ENCODE measurements around the gene DNAAF1.
A peak's percentile ranks its signal among the peaks of the same experiment; 100 is the strongest.

The DNAAF1 gene

DNA sequence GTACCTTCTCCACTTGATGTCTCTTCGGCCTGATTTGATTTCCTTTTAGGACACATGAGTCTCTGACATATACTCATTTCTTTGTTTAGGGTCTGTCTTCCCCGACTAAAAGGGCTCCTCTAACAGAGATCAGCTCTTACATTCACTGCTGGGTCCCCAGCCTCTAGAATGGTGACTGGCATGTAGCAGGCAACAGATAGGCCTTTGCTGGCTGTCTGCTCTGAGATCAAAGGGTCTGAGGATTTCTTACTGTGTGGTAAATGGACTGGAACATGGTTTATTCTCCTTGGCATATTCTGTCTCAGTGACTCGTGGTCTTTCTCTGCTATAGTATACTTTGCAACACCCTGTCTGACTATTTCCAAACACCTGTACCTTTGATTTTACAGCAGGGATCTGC lies 16.7 kb downstream of the DNAAF1 start:
- no peak for DNase-seq

DNA sequence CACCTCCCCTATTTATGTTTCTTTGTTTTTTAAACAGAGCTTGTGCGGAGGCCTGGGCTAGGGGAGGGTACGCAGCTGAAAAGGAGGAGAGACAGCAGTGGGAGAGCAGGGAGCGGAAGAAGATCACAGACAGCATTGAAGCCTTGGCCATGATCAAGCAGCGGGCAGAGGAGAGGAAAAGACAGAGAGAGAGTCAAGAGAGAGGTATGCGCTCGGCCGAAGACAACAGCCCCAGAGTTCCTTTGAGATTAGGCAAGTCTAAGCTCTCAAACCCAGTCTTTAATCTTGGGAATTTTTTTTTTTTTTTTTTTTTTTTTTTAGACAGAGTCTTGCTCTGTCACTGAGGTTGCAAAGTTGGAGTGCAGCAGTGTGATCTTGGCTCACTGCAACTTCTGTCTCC lies 20.6 kb downstream of the DNAAF1 start:
- DNase-seq, result peak; percentile 34

DNA sequence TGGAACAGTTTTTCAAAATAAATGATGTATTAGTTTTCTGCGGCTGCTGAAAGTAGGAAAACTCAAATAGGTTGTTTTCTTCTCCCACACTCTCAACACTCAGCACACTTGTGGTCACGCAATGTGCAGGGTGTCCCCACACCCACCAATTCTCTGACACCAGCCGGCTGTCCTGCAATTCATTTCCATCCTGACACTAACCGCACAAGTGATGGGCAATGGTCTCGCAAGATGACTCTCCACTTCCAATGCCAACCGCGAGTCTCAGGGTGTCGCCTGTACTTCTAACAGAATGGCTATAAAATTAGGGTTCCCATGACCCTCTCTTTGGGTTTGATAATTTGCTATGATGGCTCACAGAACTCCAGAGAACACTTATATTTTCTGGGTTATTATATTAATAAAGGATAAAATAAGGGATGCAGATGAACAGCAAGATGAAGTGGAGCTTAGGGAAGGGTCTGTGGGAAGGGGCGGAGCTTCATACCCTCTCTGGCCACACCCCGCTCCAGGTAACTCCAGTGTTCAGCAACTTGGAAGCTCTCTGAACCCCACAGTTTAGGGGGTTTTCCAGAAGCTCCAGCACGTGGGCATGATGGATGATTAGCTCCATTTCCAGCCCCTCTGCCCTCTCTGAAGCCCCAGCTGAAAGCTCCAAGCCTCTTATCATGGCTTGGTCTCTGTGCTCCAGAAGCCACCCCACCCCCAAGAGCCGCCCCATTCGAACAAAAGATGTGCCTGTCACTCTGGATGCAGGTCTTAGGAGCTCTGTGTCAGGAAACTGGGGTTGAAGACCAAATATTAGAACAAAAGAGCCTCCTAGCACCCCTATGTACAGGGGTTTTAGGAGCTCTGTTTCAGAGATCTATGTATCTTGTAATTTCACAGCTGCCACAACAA lies 21.9 kb downstream of the DNAAF1 start:
- peak; percentile 22 for DNase-seq

DNA sequence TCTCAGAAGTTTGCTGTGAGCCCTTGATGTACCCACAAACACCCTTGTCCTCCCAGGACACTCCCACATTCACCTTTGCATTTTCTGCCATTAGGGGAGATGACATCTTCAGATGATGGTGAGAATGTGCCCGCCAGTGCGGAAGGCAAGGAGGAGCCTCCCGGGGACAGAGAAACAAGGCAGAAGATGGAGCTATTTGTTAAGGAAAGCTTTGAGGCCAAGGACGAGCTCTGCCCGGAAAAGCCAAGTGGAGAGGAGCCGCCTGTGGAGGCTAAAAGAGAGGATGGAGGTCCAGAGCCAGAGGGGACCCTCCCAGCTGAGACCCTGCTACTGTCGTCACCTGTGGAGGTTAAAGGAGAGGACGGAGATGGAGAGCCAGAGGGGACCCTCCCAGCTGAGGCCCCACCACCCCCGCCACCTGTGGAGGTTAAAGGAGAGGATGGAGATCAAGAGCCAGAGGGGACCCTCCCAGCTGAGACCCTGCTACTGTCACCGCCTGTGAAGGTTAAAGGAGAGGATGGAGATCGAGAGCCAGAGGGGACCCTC lies 24.7 kb downstream of the DNAAF1 start:
- DNase-seq, result peak; percentile 50

DNA sequence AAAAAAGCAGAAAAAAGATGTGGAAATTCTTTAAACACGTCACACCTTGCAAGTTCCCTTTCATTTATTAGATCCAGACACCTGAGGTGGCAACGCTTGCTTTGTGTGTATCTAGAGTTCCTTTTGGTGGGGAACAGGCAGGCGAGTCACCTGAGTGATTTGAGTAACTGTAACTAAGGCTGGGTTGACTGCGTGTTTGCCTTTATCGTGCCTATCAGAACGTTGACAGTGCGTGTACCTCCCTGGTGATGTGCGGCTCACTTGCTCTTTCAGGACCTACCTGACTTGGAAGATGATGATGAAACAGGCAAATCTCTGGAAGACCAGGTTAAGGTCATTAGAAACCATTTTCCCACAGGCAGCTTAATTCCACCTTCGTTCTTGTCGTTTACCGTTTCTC lies 29.3 kb downstream of the DNAAF1 start:
- no peak for DNase-seq

DNA sequence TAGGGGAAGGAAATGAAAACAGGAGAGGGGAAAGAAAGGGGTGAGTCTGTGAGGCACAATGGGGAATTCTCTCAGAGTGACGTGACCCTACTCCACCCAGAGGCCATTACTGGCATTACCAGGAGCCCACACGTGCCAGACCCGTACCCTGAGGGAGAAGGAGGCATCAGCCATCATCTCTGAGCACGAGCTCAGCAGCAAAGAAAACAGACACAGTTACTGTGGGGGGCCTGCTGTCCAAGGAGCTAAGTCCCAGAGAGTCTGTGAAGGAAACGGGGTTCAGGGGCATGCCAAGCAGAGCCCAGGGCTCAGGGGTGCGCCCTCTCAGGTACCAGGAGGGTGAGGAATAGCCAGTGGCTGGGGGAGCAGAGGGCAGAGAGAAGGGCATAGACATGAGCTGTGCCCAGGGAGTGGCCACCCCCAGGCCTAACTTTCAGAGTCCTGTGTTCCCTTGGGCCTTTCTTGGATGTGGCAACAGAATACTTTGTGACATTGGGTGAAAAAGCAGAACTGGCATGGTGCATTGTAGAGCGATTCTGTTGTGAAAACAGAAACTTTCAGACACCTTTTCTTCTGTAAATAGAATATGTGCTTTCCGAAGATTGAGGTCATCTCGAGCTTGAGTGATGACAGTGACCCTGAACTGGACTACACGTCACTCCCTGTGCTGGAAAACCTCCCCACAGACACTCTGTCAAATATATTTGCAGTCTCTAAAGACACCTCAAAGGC lies 30.4 kb downstream of the DNAAF1 start:
- peak; percentile 88 for DNase-seq

DNA sequence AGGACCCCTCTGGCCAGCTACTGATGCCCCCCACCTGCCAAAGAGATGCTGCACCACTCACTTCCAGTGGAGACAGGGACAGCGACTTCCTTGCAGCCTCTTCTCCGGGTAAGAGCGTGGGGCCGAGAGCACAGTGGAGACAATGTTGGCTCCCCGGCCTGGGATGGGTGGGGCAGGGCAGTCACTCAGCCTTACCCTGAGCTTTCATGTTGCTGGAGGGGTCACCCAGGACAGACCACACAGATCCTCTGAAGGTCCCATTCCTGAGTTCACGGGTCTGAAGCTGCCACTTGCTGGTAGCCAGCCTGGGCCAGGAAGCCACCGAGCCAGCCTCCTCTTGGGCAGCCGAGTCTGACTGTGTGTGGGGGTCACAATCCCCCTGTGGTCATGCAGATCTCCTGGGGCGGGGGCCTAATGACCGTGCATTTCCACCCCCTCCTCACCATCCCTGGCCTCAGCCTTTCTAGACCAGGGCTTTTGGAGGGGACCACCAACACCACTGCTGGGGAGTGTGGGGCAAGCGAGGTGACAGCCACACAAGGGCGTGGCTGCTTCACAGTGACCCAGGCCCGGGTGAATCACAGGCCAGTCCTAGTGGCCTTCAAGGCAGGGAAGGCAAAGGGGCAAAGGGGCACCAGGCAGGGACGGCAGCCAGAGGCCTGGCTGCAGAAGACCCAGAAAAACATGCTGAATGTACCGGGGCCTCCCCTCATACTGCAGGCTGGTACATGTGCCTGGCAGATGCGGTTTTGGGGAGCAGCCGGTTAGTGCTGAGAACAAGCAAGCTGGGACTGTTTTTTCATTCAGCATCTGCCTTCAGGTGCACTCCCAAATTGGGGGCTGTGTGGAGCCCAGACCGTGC lies 31.3 kb downstream of the DNAAF1 start:
- DNase-seq, result no peak

DNA sequence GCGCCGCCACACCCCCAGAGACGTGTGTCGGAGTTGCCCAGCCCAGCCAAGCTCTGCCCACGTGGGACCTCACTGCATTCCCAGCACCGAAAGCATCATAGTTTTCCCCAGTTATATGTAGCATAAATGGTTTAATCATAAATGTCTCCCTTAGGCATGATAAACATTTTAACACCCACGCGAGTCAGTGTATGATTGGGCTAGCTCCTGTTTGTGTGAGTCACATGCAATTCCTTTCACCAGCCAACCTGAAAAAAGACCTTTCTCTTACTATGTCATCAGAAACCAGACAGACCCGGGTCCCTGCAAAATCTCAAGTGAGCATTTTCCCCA lies 32.6 kb downstream of the DNAAF1 start:
- DNase-seq, result no peak

DNA sequence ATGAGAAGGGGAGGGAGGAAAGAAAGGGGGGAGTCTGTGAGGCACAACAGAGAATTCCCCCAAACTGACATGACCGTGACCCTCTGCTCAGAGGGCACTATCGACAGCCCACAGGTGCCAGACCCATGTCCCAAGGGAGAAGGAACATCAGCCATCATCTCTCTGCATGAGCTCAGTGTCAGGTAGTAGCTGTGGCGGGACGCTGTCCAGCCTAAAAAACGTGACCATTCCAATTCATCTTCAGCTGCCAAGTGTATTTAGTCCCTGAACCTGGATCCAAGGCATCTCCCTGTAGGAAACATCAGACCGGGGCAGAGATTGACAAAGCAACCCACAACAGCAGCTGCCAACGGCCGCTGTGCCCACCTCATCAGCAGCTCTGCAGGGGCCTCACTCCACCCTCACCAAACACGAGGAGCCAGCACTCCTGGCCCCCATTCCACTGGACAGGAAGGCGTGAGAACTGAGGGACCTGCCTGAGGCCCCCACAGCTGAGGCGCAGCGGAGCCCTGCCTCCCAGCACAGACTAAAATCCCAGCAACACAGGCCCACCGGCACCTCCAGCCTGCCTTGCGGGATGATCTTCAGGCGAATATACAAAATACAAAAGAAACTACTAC lies 33.1 kb downstream of the DNAAF1 start:
- no peak for DNase-seq

DNA sequence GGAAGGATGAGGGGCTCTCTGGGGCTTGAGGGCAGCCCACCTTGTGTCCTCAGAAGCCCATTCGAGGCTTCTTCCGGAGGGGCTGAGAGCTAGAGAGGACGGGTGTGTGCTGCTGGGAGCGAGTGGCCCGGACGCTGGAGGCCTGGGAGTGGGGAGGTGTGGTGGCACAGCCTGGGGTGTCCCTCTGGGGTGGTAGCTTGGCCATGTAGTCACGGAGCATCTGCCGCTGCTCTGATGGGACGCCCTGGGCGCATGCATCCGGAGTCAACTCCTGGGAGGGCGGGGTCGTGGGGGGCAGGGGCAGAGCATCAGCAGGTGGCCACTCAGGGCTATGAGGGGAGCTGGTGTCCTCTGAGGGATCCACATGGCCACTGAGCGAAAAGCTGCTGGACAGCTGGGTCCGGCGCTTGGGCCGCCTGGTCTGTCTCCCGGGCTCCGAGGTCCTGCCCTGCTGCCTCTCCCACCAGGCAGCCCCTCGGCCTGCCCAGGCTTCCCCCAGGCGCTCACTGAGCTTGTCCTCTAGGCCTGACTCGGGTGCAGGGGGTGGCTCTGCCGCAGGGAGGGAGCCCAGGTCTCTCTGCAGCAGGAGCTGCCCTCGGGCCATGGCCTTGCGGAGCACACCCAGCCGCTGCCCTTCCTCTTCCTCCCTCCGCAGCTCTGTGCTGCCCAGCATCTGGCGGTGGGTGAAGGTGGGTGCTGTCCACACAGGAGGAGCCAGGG lies 33.9 kb downstream of the DNAAF1 start:
- no peak for DNase-seq

DNA sequence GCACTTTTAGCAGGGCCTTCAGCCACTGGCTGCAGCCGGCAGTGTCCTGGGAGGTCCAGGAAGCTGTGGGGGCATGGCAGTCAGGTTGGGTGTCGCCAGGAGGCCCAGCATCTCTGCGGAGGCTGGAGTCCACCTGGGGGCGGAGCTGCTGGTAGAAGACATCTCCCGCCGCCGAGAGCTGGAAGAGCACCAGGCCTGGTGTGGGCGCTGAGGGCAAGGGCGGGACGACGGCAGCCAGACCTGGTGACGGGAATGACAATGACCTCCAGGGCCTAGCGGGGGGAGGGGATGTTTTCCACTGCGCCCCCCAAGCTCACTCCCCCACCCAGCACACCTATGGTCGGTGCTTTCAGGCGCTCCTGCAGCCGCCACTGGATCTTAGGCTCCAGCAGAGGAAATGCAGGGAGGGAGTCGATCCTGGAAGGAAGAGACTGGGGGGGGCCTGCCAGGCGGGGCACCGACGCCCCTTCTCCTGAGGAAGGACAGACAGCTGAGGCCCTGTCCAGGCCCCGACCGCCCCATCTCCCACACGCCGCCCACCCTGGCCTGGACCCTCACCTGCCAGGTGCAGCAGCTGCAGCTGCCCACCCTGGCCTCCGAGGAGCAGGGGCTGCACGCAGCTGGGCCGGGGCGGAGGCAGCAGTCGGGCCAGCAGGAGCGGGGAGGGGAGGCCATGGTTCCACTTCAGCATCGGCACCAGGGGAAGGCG lies 34.7 kb downstream of the DNAAF1 start:
- DNase-seq, result no peak

DNA sequence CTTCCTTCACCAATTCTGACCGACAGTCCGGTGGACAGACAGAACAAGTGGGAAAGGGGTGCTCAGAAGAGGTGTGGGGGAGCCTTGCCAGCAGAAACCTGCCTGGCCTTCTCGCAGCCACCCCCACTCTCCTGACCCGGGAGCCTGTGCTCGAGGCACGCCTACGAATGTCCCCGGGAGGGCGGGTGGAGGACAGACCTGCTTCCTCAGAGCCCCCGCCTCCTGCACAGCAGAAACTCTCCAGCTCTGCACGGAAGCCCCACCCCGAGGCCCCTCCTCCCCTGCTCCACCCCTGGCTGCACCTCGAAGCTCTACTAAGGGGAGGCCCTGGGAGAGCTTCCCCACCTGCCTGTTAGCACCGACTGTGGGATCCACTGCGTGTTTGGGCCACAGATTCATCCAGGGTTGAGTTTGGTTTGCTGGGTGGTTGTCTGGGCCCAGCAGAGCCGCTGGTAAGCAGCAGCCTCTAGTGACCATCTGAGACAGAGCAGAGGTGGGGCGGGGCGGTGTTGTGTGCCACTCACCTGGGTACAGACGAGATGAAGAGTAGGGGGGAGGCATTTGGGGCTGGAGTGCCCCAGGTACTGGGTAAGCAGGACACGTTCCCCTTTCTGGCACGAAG lies 35.5 kb downstream of the DNAAF1 start:
- no peak for DNase-seq

DNA sequence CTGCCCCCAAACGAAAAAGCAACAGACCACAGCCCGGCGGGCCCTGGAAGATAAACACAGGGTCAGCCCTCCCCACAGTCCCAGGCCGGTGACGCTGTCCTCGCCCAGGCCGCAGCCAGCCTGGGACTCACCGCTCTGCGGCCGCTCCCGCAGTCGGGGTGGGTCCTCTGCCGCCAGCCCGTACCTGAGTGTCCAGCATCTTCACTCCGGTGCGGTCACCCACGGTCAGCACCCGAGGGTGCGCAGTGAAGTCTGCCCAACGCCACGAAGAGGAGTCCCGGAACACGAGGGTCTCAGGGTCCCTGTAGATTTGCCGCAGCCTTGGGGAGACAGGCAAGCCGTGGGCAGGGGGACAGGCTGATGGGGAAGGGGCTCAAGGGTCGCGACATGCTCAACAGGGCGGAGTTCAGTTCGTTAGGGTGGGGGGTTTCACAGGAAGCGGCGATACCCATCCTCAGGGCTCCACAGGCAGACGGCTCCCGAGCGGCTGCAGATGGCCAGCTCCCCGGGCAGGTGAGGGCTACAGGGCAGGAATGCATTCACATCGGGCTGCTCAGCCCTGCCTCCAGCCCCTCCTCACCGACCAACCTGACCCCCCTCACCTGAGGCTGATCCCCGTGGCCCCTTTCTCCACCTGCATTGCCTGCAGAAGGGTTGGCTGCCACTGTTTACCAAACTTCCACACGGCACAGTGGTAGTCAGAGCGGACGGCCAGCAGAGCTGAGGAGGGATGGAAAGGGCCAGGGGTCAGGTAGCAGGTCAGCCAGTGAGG lies 36.2 kb downstream of the DNAAF1 start:
- DNase-seq, result no peak

DNA sequence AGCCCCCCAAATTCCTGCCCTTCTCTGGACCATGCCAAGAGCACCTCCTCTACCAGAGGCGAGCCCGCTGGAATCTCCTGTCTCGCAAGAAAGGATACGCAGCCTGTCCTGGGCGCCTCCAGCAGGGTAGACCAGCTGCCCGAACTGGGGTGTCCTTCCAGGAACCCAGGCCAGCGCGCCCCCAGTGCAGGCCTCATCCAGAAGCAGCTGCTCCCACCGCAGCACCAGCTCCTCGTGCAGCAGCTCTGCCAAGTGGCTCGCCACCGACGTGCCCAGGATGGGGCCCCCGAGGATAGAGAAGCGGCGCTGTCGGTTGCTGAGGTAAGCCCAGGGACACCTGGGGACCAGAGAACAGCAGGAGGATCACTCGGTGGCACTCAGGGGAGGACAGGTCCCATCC lies 37.0 kb downstream of the DNAAF1 start:
- no peak for DNase-seq

DNA sequence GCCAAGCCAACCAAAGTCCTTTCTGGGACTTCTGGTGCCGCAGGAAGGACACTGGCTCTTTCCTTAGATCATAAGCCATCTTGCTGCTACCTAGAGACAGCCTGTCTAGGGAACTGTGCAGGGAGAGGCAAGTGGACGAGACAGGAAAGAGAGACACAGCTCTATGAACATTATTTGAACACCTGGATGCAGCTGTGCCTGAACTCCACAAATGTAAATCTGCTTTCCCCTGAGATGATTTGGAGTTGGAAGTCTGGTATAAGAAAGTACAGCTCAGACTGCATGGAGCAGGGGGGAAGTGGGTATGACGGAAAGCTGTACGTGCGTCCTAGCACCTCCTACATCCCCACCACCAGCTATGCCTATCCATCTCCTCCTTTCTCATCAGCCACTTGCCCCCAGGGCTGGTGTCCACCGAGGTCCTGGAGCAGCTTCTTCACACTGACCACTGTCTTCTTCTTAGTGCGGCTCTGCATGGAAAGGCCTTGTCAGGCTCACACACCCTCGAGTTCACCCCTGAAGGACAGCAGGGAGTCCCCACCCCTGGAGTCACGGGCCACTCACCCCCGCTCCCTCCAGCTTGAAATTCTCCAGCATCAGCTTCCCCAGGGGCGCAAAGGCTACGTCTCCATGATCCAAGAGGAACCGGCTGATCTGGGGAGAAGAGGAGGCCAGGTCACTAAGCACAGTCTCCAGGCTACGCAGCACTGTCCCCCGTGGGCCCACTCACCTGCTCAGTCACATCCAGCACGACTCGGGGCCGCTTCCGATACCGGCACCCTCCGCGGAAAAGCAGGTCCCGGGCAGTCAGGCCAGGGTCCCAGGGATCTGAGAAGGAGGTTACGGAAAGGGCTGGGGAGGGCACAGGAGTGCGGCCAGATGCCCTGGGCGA lies 37.8 kb downstream of the DNAAF1 start:
- no peak for DNase-seq

DNA sequence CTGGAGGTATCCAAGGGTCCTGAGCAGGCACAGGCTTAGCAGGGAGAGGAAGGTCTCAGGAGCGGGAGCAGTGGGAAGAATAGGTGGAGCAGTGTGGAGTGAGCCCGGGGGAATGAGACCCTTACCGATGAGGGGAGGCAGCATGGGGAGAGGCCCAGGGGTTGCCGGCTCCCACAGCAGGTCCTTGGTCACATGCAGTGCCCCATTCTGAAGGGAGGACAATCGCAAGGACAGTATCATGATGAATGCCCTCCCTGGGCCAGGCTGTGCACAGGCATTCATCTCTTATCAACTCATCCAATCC lies 38.4 kb downstream of the DNAAF1 start:
- DNase-seq, result no peak

DNA sequence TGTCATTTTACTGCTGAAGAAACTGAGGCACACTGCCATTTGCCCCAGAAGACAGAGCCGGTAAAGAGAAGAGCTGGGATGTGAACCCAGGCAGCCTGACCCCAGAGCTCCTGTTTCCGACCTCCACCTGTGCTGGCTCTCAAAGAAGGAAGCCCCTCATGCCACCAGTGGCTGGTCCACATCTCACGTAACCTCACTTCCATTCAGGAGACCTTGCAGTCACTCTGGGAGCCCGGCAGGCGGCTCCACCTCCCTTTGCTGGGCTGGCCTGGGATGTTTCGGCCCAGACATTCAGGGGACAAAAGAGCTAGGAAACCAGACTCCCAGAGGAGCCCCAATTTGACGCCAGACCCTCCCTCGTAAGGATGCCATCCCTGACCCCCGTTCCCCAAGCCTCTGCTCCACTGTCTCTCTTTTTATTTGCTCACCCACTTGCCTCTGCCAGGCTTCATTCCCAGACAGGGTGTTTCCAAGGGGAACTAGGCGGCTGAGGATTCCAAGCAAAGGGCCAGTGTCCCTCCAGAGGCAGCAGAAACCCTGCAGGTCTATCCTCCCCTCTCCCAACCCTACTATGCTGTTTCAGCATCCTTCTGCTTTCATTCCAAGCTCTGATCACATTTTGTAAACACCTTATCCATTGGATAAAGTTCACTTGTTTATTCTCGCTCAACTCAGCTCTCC lies 38.9 kb downstream of the DNAAF1 start:
- DNase-seq, result no peak

DNA sequence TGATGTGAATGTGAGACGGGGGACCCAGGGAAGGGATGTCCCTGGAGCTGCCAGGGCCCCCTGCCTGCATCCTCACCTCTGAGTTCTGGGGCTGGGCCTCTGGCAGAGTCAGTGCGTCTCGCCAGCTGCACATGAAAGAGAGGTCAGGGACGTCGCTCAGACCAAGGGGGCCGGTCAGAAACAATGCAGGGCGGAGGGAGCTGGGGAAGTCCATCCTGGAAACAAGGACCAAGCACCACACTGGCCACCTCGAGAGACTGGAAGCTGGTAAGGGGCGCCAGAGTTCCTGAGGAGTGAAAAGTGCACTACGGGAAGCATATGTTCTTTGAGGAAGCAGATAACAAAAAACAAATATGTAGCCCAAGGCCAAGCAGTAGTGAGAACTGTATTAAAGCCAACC lies 39.7 kb downstream of the DNAAF1 start:
- DNase-seq, result no peak

Data from islet precursor cell (in vitro differentiated cells).